GM19023 (cell line): ENCODE measurements around the gene CLSTN3.
"Not testable (repeated sequence)": the region's sequence is repeated elsewhere in the genome, so short reads cannot be mapped to it uniquely, and the experiment has no call there.

ENCODE experiments used
- ATAC-seq: cut with Tn5 transposase; IDR thresholded peaks from one replicate; pipeline ENCODE4 v1.9.1; 2021; ENCODE audit warnings: mild to moderate bottlenecking, moderate library complexity; ENCODE audit not compliant: unreplicated experiment

The CLSTN3 gene

GRCh38 chr12:7150356-7150755, 20.2 kb downstream of the CLSTN3 start:
- no peak for ATAC-seq

DNA sequence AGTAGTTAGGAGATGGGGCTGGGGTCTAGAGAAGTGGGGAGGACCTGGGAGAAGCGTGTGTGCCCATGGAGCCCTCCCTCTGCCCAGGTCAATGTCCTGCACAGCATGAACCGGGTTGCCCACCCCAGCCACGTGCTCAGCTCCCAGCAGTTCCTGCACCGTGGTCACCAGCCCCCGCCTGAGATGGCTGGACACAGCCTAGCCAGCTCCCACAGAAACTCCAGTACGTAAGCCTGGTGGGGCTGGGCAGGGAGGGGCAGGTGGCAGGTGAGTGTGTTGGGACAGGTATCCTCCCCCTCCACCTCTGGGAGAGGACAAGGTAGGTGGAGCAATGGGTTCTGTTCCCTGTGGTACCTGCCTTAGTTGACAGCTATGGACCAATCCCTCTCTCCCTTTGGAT, 20.7 kb downstream of the CLSTN3 start:
- no peak for ATAC-seq

GRCh38 chr12:7151532-7151931, 21.4 kb downstream of the CLSTN3 start:
- ATAC-seq = no peak

GRCh38 chr12:7152818-7153217, 22.6 kb downstream of the CLSTN3 start:
- ATAC-seq = no peak

- no peak for ATAC-seq
Observed at GRCh38 chr12:7154042-7154441, 23.9 kb downstream of the CLSTN3 start.

GRCh38 chr12:7154901-7155470, 24.8 kb downstream of the CLSTN3 start:
- no peak for ATAC-seq

DNA sequence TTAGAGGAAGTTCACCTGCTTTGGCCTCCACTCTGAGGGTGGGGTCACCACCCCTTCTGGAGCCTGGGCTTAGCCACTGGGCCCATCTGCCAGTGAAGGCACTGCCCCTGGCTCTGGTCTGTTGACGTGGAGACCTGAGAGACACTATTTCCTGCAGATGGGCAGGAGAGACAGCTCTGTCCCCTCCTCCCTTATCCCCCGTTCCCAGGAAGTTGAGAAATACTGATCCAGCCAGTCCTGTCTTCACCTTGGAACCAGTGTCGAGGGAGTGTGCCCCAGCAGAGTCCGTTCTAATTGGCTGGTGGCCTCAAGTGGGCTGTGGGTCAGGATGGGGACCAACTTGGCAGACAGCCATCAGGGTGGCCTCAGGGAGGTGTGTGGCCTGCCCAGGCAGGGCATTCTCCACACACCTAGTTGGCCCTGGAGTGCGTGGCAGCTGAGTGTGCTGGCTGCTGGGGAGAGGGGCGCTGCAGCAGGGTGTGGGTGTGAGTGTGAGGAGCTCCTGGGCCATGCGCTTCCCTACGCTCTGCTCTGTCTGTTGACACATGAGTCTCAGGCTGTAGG, 25.4 kb downstream of the CLSTN3 start:
- no peak for ATAC-seq

DNA sequence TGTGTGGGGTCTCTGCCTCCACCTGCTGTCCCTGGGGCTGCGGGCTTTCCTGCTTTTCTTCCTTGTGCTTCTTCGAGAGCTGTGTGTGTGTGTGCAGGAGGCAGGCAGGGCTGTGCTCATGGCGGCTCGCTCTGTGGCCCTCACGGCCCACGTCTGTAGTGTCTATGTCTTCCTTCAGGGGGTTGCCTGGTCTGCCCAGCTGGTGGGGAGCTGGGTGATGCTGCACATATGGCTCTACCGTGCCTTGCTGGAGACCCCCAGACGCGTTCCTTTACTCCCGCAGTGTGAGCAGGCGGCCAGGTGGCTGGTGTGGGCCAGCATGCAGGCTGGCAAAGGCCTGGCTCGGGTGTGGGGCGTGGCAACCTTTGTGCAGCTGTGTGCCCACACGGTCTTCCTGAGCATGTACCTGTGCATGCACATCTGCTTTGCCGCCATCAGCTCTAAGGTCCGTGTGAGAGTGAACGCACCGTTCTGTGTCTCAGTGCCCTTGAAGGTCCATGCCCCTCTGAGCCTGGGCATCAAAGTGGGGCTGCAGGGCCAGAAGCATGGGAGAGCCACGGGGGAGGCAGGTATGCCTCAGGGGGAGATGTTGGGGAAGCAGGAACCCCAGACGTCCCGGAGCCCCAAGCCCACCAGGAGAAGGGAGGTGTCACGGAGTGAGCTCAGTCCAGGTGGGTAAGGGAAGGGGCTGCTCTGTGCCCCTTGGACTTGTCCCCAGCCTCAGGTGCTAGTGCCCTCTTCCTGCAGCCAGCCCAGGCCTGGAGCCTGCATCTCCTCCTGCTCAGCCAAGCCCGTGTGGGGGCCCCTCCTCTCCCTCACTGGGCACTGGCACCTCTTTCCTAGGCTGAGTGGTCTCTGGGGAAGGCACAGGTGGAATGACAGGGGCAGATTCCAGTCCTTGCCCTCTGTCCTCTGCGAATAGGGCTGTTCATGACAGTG, 26.4 kb downstream of the CLSTN3 start:
- ATAC-seq = no peak

DNA sequence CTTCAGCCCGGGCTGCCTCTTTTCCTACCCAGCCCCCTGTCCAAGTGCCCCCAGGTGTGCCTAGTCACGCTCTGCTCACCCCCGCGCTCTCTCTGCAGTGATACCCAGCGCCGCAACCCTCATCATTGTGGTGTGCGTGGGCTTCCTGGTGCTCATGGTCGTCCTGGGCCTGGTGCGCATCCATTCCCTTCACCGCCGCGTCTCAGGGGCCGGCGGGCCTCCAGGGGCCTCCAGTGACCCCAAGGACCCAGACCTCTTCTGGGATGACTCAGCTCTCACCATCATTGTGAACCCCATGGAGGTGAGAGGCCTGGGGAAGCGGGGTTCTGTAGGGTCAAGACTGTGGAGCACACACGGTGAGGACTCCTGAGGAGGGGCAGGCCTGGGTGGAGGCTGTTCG, 27.2 kb downstream of the CLSTN3 start:
- ATAC-seq = no peak

DNA sequence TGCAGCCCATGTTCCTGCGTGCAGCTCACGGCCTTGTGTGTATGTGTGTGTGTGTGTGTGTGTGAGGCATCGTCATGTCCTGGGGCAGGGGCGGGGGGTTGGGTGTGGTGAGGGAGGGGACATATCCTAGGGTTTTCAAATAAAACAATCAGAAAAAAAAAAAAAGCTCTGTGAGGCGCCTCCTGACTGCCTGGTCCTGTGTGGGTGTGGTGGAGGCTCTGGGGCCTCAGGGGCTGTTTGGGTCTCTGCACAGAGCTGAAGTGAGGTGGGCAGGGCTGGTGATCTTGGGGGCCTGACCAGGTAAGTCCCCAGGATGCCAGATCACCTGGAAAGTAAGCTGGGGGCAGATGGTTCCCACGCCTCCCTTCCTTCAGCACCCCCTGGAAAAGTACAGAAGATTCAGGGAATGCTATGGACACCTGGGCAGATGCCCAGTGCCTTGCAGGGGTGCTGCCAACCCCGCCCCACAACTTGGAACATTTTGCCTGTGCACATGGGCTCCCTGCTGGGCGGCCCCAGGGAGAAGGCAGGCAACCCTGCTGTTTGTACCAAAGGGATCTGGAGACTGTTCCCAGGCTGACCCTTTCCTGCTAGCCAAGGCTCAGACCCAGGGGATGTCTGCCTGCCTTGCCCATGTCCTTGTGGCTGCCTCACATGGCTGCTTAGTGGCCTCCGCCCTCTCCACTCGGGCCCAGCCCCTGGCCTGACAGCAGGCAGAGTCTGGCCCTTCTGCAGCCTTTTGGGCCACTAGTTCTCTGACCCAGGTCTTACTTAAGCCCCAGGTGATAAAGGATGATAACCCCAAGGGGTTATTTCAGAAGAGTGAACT, 28.8 kb downstream of the CLSTN3 start:
- no peak for ATAC-seq

- ATAC-seq = no peak
Observed at GRCh38 chr12:7160183-7160582, 30.0 kb downstream of the CLSTN3 start.

- no peak for ATAC-seq
Observed at GRCh38 chr12:7161327-7161726, 31.2 kb downstream of the CLSTN3 start.

GRCh38 chr12:7161811-7162210, 31.6 kb downstream of the CLSTN3 start:
- no peak for ATAC-seq

GRCh38 chr12:7162691-7163114, 32.5 kb downstream of the CLSTN3 start:
- ATAC-seq = no peak

- ATAC-seq = no peak
Observed at GRCh38 chr12:7169951-7170350, 39.8 kb downstream of the CLSTN3 start.

GRCh38 chr12:7171854-7172253, 41.7 kb downstream of the CLSTN3 start:
- ATAC-seq = no peak

DNA sequence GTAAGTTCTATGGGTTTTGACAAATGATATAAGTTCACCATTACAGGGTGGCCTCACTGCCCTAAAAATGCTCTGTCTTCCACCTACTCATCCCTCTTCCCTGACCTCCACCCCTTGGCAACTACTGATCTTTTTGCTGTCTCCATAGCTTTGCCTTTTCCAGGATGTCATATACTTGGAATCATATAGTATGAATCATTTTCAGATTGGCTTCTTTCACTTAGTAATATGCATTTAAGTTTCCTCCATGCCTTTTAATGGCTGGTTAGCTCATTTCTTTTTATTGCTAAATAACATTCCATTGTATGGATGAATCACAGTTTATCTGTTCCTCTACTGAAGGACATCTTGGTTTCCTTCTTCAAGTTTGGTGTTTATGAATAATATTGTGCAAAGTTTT, 45.3 kb downstream of the CLSTN3 start:
- ATAC-seq = no peak

GRCh38 chr12:7176595-7176994, 46.4 kb downstream of the CLSTN3 start:
- ATAC-seq = no peak

DNA sequence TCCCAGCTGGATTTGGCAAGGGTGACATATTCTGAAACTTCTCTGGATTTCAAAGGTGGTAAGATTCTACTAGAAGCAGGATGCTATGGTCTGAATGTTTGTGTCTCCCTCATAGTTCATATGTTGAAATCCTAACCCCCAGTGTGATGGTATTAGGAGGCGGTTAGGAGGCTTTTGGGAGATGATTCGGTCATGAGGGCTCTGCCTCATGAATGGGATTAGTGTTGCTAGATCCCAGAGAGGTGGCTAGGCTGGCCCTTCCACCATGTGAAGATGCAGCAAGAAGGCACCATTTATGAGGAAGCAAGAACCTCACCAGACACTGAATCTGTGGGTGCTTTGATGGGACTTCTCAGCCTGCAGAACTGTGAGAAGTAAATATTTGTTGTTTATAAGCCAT, 48.3 kb downstream of the CLSTN3 start:
- ATAC-seq = no peak

GRCh38 chr12:7180685-7181084, 50.5 kb downstream of the CLSTN3 start:
- no peak for ATAC-seq

- ATAC-seq = not testable (repeated sequence)
Observed at GRCh38 chr12:7186058-7186457, 55.9 kb downstream of the CLSTN3 start.
